ENCODE data around the gene TMEM219.

The TMEM219 gene

DNA sequence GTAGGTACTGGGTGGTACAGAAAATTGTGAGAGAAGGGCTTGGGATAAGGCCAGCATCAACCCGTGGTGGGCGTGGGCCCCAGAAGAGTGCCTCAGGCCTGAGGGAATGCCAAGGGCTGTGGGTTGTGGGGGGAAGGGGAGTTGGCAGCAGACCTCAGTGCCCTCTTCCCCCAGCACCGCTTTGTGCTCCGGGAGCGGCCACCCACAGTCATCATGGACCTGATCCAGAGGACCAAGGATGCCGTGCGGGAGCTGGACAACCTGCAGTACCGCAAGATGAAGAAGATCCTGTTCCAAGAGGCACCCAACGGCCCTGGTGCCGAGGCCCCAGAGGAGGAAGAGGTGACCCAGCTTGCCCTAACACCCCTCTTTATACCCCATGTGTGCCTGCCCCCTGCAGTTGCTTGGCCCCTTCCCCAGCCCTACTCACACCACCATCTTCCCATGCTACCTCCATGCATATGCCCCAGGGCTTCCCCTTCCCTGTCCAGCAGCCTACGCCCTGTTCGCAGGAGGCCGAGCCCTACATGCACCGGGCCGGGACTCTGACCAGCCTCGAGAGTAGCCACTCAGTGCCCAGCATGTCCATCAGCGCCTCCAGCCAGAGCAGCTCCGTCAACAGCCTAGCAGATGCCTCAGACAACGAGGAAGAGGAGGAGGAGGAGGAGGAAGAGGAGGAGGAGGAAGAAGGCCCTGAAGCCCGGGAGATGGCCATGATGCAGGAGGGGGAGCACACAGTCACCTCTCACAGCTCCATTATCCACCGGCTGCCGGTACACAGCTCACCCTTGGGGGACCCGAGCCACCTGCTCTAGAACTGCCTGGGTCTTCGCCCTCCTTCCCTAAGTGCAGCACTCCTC, 20.9 kb downstream of the TMEM219 start:
- no peak for DNase-seq (ENCODE audit: low spot score)

DNA sequence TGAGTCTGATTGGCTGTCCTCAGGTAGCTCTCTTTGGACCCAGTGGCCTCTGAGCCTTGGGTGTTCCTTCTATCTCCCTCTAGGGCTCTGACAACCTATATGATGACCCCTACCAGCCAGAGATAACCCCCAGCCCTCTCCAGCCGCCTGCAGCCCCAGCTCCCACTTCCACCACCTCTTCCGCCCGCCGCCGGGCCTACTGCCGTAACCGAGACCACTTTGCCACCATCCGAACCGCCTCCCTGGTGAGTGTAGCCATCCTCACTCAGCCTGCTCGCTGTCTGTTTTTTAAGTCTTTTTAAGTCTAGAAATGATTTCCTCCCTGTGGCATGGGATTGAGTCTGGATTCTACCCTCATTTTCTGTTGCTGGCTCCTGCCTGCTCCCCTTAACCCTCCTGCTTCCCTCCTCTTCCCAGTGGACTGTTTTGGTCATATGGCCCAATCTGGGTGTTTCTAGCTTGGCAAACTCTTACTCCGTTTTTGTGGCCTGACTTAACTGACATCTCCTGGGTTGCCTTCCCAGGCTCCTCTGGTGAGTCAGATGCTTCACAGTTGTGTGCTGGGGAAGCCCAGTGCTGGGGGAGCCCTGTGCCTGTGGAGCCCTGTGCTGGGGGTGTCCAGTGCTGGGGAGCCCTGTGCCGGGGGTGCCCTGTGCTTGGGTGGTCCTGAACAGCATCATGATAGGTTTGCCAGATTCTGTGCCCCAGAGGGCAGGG, 21.7 kb downstream of the TMEM219 start:
- DNase-seq (ENCODE audit: low spot score): no peak

DNA sequence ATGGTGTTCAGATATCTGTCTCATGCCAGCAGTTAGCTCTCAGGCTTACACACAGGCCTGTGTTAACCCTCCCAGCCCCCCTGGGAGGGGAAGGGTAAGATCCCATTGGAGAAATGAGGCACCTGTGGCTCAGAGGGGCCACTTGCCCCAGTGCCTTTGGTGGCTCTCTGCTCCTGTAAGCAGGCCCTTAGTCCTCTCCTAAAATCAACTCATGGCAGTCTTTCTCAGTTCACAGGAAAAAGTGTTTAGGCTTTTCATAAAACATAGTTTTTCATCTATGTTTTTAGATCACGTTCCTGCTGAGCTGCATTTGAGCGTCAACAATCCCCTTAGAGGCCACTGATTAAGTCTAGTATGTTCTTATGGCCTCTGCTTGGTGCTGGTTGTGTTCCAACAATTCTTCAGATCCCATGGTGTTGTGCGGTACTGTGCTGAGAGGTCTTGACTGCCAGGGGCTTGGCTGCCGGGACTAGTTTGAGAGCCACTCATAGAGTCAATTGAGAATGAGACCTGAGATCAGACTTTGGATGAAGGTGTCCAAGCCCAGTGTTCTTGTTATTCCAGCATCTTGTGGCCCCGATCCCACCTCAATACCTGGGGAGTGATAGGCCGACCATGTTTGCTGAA, 22.4 kb downstream of the TMEM219 start:
- DNase-seq (ENCODE audit: low spot score): no peak

DNA sequence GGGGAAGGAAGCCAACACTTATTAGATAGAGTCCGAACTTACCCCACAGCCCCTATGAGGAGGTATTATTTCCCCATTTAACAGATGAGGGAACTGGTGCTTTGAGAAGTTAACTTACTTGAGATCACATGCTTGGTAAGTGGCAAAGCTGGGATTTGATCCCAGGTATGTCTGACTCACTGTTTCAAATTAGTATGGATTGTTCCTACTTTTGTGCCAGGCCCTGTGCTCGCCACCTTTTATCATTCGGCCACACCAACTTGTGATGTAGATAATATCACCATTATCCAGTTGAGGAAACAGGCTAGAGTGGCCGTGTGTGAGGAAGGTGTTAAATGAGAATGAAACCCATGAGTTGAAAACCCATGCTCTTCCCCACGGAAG, 22.9 kb downstream of the TMEM219 start:
- DNase-seq (ENCODE audit: low spot score): no peak

DNA sequence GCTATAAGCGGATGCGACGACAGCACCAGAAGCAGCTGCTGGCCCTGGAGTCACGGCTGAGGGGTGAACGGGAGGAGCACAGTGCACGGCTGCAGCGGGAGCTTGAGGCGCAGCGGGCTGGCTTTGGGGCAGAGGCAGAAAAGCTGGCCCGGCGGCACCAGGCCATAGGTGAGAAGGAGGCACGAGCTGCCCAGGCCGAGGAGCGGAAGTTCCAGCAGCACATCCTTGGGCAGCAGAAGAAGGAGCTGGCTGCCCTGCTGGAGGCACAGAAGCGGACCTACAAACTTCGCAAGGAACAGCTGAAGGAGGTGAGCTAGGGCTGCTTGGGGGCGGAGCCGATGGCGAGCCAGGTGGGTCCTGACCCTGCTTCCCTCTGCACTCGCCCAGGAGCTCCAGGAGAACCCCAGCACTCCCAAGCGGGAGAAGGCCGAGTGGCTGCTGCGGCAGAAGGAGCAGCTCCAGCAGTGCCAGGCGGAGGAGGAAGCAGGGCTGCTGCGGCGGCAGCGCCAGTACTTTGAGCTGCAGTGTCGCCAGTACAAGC, 23.5 kb downstream of the TMEM219 start:
- no peak for DNase-seq (ENCODE audit: low spot score)

DNA sequence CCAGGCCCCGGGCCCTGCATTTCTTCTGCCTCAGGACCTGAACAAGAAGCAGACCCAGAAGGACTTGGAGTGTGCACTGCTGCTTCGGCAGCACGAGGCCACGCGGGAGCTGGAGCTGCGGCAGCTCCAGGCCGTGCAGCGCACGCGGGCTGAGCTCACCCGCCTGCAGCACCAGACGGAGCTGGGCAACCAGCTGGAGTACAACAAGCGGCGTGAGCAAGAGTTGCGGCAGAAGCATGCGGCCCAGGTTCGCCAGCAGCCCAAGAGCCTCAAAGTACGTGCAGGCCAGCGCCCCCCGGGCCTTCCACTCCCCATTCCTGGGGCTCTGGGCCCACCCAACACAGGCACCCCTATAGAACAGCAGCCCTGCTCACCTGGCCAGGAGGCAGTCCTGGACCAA, 24.4 kb downstream of the TMEM219 start:
- no peak for DNase-seq (ENCODE audit: low spot score)

DNA sequence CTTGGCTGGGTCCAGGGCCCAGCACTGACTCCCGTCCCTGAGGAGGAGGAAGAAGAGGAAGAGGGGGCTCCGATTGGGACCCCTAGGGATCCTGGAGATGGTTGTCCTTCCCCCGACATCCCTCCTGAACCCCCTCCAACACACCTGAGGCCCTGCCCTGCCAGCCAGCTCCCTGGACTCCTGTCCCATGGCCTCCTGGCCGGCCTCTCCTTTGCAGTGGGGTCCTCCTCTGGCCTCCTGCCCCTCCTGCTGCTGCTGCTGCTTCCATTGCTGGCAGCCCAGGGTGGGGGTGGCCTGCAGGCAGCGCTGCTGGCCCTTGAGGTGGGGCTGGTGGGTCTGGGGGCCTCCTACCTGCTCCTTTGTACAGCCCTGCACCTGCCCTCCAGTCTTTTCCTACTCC, 25.1 kb downstream of the TMEM219 start:
- no peak for DNase-seq (ENCODE audit: low spot score)

DNA sequence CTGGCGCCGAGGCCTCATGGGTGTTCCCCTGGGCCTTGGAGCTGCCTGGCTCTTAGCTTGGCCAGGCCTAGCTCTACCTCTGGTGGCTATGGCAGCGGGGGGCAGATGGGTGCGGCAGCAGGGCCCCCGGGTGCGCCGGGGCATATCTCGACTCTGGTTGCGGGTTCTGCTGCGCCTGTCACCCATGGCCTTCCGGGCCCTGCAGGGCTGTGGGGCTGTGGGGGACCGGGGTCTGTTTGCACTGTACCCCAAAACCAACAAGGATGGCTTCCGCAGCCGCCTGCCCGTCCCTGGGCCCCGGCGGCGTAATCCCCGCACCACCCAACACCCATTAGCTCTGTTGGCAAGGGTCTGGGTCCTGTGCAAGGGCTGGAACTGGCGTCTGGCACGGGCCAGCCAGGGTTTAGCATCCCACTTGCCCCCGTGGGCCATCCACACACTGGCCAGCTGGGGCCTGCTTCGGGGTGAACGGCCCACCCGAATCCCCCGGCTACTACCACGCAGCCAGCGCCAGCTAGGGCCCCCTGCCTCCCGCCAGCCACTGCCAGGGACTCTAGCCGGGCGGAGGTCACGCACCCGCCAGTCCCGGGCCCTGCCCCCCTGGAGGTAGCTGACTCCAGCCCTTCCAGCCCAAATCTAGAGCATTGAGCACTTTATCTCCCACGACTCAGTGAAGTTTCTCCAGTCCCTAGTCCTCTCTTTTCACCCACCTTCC, 25.6 kb downstream of the TMEM219 start:
- no peak for DNase-seq (ENCODE audit: low spot score)

DNA sequence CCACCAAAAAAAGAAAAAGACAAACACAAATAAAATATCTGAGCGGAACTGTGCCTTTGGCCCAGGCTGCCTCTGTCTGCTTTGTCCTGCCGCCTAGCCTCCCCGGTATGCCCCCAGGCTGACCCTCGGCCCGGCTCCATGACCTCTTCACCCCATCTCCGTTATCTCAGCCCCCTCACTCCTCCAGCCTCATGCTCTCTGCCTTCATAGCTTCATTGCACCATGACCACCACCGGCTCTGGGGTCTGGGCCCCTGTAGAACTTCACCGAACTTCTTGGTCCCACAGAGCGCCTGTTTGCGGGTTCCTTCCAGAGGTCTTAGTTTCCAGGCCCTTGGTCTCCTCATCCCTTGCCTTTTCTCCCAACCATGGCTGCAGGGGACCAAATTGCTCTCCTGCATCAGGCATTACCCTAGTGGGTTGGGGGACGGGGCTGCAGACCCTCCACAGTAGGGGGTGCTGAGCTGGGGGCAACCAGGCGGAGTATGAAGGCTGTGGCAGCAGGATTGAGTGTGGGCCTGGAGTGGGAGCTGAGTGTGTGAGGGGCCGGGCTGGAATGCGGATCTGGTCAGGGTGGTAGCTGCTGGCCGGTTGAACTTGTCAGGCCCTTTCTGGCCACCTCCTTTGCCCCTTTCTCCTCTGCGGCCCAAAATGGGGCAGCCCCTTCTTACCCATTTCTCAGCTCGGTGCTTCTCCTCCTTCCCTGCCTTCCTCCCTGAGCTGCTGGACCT, 26.6 kb downstream of the TMEM219 start:
- DNase-seq (ENCODE audit: low spot score): no peak

DNA sequence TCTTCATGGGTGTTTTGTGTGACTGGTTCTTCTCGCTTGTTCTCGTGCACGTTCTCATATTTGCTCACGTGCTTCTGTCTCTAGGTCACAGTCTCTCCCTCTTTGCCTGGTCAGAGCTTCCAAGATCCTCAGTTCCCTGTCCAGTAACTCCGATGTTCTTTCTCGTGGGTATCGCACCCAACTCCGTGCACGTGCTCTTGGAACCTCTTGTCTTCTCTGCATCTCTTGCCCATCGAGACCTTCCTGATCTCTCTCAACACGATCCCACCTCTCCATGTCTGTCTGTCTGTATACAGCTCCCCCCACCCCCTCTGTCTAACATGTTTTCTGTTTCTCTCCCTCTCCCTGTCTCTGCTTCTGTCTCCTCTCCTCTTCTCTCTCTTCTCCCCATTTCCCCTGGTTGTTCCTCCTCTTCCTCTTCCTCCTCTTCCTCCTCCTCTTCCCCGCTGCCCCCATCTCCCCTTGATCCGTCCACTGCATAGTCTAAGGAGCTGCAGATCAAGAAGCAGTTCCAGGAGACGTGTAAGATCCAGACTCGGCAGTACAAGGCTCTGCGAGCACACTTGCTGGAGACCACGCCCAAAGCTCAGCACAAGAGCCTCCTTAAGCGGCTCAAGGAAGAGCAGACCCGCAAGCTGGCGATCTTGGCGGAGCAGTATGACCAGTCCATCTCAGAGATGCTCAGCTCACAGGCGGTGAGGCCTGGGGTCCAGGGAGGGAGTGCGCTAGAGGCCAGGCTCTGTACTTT, 27.4 kb downstream of the TMEM219 start:
- no peak for DNase-seq (ENCODE audit: low spot score)

DNA sequence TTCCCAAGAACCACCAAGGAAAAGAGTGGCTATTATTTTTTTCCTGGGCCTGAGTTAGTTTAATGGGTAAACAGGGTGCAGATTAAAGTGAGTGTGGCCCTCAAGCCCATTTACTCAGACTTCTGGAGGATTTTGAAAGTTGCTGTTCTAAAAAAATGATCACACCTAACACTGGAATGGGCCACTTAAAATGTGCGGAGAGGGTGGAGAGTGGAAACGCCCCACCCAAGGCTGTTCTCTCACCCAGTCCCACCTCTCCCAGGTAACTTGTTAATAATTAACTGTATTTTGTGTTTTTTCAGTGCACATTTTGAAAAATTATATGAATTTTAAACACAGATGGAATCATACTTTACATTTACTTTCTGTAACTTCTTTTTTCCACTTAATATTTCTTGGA, 28.2 kb downstream of the TMEM219 start:
- DNase-seq (ENCODE audit: low spot score): no peak

DNA sequence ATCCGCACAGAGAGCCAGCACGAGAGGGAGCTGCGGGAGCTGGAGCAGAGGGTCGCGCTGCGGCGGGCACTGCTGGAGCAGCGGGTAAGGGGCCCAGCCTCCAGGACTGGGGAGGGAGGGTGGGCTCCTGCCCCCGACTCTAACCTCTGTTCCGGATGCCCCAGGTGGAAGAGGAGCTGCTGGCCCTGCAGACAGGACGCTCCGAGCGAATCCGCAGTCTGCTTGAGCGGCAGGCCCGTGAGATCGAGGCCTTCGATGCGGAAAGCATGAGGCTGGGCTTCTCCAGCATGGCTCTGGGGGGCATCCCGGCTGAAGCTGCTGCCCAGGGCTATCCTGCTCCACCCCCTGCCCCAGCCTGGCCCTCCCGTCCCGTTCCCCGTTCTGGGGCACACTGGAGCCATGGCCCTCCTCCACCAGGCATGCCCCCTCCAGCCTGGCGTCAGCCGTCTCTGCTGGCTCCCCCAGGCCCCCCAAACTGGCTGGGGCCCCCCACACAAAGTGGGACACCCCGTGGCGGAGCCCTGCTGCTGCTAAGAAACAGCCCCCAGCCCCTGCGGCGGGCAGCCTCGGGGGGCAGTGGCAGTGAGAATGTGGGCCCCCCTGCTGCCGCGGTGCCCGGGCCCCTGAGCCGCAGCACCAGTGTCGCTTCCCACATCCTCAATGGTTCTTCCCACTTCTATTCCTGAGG, 29.1 kb downstream of the TMEM219 start:
- DNase-seq (ENCODE audit: low spot score): no peak

DNA sequence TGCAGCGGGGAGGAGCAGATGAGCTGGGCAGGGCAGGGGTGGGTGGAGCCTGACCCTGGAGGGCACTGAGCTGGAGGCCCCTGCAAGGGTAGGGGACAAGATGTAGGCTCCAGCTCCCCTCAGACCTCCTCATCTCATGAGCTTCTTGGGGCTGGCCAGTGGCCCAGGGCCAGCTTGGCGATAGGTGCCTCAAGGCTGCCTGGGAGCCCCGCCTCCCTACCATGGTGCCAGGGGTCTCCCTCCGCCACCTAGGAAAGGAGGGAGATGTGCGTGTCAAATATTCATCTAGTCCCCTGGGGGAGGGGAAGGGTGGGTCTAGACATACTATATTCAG, 29.7 kb downstream of the TMEM219 start:
- no peak for DNase-seq (ENCODE audit: low spot score)

DNA sequence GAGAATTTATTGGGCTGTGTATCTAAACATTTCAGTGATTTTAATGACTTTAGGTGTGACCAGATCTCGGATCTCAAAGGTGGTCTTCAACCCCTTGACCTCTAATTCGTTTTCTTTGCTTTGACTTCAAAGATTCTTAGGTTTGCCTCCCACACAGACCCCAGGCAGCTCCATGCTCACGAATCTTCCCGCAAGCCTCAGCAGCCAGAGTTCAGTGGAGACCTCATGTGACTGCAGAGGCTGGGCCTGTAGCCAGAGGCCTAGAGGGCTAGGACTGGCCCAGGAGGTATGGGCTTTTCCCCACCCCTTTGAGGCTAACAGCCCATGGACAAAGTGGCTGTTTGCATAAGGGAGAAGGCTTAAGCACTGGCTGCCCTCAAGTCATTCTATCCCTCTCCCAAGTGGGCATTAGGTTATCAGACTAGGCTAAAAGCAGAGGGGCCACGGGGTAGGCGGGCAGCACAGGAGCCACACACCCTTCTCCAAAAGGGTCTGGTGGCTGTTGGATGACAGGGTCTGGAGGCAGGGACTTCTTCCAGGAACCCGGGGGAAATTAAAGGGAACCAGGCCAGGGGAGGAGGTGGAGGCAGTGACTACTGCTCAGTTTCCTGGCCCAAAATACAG, 30.6 kb downstream of the TMEM219 start:
- no peak for DNase-seq (ENCODE audit: low spot score)

DNA sequence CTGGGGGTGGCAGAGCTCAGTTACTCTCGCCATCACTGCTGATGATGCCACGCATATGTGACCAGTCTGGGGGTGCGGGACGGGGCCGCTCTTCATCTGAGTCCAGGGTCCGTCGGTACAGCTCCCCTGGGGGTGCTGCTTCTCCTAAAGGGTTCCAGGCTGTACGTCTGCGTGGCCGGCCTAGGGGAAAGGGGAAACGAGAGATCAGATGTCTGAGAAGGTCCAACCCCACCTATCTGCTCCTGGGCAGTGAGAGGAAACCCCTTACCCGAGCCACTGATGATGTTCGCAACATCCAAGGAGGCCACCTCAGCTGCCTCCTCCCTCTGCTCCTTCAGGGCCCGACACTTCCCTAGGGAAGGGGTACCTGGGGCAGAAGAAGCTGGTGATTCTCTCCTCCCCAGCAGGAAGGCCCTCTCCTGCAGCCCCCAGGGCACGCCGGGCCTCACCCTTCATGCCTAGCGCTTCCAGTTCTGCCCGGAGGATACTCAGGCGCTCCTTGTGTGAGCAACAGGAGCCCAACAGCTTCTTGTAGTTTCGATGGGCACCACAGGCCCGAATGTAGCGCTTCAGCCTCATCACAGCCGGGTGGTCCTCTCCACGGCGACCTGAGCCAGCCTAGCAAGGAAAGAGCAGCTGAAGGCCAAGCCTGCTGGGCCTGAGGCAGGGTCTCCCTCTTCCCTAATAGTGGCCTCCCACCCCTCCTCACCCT, 31.5 kb downstream of the TMEM219 start:
- DNase-seq (ENCODE audit: low spot score): no peak

DNA sequence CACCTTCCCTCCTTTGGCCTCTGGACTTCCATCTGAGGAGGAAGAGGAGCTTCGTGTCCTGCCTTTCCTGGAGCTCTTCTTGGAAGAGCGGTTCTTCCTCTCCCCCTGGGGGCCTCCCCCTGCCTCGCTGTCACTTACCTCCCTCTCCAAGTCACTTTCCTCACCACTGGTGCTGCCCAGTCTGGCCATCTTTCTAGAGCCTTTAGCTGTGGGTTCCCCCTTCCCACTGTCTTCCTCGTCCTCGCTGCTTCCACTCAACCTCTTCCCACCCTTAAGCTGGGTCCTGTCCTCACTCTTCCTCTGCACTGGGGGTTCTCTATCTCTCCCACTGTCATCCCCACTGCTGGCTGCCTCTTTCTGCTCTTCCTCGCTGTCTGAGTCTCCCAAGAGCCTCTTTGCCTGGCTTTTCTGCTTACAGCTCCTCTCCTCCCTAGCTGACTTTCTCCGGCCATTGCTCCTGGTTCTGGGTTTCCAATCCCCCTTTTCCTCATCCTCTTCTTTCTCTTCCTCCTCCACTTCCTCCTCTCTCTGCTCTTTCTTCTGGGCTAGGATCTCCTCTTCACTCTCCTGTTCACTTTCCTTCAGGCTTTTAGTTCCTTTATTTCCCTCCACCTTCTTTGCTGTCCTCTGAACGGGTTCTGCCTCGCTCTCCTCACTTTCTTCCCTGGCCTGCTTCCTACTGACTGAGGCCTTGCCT, 32.2 kb downstream of the TMEM219 start:
- no peak for DNase-seq (ENCODE audit: low spot score)

DNA sequence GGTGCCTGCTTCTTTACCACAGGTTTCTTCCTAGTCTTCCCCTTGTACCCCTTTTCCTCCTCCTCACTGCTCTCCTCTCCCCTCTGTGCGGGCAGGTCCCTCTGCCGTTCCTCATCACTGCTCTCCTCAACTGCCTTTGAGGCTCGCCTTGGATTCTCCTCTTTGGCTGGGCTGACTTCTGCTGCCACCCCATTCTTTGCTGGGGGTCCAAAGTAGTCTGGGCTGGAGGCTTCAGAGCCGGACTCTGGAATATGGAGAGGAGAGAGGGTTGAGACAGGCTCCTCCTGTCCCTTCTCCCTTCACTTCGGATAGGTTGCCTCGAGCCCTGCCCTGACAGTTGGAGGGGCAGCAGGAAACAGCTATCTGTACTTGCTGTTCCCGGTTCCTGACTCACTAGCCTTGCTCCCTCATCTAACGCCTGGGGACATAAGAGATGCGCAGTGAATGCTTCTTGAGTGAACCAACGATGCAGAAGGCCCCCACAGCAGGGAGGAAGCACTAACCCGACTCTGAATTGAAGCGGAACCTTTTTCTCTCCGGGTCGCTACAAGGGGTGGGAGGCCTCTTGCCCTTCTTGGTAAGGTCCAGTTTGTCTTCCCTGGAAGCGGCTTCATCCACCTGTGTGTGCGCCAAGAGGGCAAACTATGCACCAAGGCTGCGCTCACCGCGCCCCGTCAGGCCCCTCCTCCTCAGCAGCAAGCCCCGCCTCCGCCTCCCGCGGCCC, 32.9 kb downstream of the TMEM219 start:
- DNase-seq (ENCODE audit: low spot score): no peak

Data from NAMALWA (cell line).